Keratinocyte (primary cell): ENCODE results near the gene BCAS1. TPM values are rescaled to one million over a fixed set of nuclear protein-coding genes. Genes with fewer than 3 reads are reported as not detected.

ENCODE experiments used
- DNase-seq: peaks from one replicate; pipeline ENCODE4 v3.0.0-alpha.2; 2011; ENCODE audit warnings: low read depth, missing footprints, low spot score
- FAIRE-seq: peaks from 2 replicates; lab custom pipeline; 2011; peaks lifted over from hg19 to GRCh38; lab: Jason Lieb, UNC
- H2AFZ ChIP-seq: 2 replicates; pipeline ENCODE4 v1.6.0; 2012; ENCODE audit warnings: low read length, control low read depth, inconsistent platforms; ENCODE audit not compliant: control insufficient read depth
- H3K27ac ChIP-seq: 2 replicates; pipeline ENCODE4 v1.5.1; 2011; ENCODE audit warnings: low read length; ENCODE audit not compliant: control insufficient read depth, insufficient read depth
- H3K27me3 ChIP-seq: 3 replicates; pipeline ENCODE4 v1.6.0; 2011; ENCODE audit warnings: low read length; ENCODE audit not compliant: control insufficient read depth, insufficient read depth; ENCODE audit errors: extremely low read depth
- H3K36me3 ChIP-seq, 2 experiments: 2 replicates in 1 of 2; 3 replicates in 1 of 2; pipeline ENCODE4 v1.5.1; 2011; ENCODE audit warnings: low read length in 2 of 2, mild to moderate bottlenecking in 1 of 2; ENCODE audit not compliant: control insufficient read depth in 2 of 2, insufficient read depth in 2 of 2; ENCODE audit errors: extremely low read depth in 1 of 2
- H3K4me1 ChIP-seq: 3 replicates; pipeline ENCODE4 v1.5.1; 2011; ENCODE audit warnings: low read length; ENCODE audit not compliant: control insufficient read depth, insufficient read depth; ENCODE audit errors: extremely low read depth
- H3K4me2 ChIP-seq: 3 replicates; pipeline ENCODE4 v1.6.0; 2011; ENCODE audit warnings: low read depth, low read length; ENCODE audit not compliant: control insufficient read depth, insufficient read depth; ENCODE audit errors: extremely low read depth
- H3K4me3 ChIP-seq, 3 experiments: fragments of 200-600 bp in 1 of 3; sonication (generic) in 1 of 3; 2 replicates in 2 of 3; 3 replicates in 1 of 3; pipeline ENCODE4 v1.5.1; 2011 to 2016; ENCODE audit warnings: low read length in 3 of 3, mild to moderate bottlenecking in 3 of 3, control low read depth in 2 of 3, inconsistent platforms in 1 of 3, low read depth in 1 of 3, mixed read lengths in 1 of 3, mixed run types in 1 of 3, moderate library complexity in 1 of 3; ENCODE audit not compliant: control insufficient read depth in 2 of 3, insufficient read depth in 2 of 3; ENCODE audit errors: extremely low read depth in 1 of 3
- H3K79me2 ChIP-seq: 2 replicates; pipeline ENCODE4 v1.6.0; 2012; ENCODE audit warnings: low read length; ENCODE audit not compliant: control insufficient read depth, insufficient read depth
- H3K9ac ChIP-seq: 3 replicates; pipeline ENCODE4 v1.6.0; 2011; ENCODE audit warnings: low read length; ENCODE audit not compliant: control insufficient read depth, insufficient read depth; ENCODE audit errors: extremely low read depth
- H3K9me1 ChIP-seq: 3 replicates; pipeline ENCODE4 v1.6.0; 2011; ENCODE audit warnings: low read length; ENCODE audit not compliant: control insufficient read depth, insufficient read depth; ENCODE audit errors: extremely low read depth
- H3K9me3 ChIP-seq: 2 replicates; pipeline ENCODE4 v1.5.1; 2012; ENCODE audit warnings: low read depth, low read length; ENCODE audit not compliant: control insufficient read depth
- H4K20me1 ChIP-seq: 3 replicates; pipeline ENCODE4 v1.6.0; 2011; ENCODE audit warnings: low read length; ENCODE audit not compliant: control insufficient read depth, insufficient read depth; ENCODE audit errors: extremely low read depth
- EZH2 ChIP-seq: IDR thresholded peaks from one replicate; pipeline ENCODE4 v1.6.1; 2012; ENCODE audit warnings: inconsistent platforms, mild to moderate bottlenecking, low read length, moderate library complexity
- dilution Hi-C: fragments of 300-500 bp; cut with MboI; formaldehyde crosslinking; loops from one replicate; pipeline ENCODE4 v1.7.0; 2020; ENCODE audit warnings: low sequenced_read_pairs; ENCODE audit not compliant: extremely low pct_ligation_motif_present
- polyA plus RNA-seq, 5 experiments: library from polyadenylated mRNA; depleted of rRNA in 3 of 5; stranded (reverse) in 3 of 5; stranded (forward) in 1 of 5; unstranded in 1 of 5; fragments of >200 nt; gene quantifications; 1 replicate in 1 of 5; 2 replicates in 3 of 5; 3 replicates in 1 of 5; pipeline versions ENCODE4 v1.2.1 to v1.2.3, GENCODE V29; 2011 to 2012; ENCODE audit warnings: missing spikeins in 2 of 5, low read depth in 1 of 5, low replicate concordance in 1 of 5
- TF ChIP-seq, protein P1 (sequence below), 3 experiments: IDR thresholded peaks in 1 of 3; conservative IDR thresholded peaks in 1 of 3; optimal IDR thresholded peaks in 1 of 3; 2 replicates in 2 of 3; 3 replicates in 1 of 3; pipeline versions ENCODE3 to v1.5.1; 2011; ENCODE audit warnings: low read length in 3 of 3, mild to moderate bottlenecking in 3 of 3, moderate library complexity in 2 of 3, control low read depth in 1 of 3, inconsistent platforms in 1 of 3; ENCODE audit not compliant: insufficient read depth in 2 of 3; ENCODE audit errors: extremely low read depth in 1 of 3

BCAS1 gene
- polyA plus RNA-seq, 1 donor (not counting 4 experiments of a cell fraction or from before 2014, with no cell fraction given): not detected

DNA sequence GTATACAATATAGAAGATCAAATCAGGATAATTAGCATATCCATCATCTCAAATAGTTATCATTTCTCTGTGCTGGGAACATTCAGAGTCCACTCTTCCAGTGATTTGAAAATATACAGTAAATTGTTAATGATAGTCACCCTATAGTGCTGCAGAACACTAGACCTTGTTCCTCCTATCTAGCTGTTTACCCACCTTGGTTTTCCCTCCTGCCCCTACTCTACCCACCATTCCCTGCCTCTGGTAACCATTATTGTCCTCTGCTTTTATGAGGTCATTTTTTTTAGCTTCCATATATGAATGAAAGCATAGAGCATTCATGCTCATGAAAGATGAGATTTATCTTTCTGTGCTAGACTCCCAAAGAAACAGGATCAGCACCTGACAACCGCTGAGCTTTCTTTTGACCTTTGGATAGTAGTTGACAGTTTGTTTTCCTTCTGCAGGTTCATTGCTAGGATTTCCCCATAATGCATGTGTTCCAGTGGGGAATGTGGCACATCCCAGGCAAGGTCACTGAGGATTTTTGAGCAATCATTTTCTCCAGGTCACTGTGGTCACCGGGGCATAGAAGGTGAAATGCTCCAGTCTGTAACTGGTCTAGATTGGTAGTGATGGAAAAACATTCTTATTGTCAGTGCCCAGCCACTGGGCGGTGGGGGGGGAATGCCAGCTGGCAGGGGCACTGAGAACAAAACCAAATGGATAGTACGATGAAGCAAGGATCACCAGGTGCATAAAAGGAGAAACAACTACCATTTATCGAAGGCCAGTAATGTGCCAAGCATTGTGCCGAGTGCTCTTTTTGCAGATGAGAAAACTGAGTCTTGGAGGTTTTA, 33.6 kb upstream of the BCAS1 start:
- Histone ChIP-seq H3K27ac (no peak overlapping the region), H3K27me3 (no peaks in the 10 kb centered on the region), H3K4me1 (peaks cover 36% of the 10 kb centered on the region), H4K20me1 (no peaks in the 10 kb centered on the region), H3K9ac (no peak overlapping the region), H3K36me3 (no peaks in the 10 kb centered on the region), H3K79me2 (no peaks in the 10 kb centered on the region), H3K4me2 (no peak overlapping the region), H3K4me3 (no peak overlapping the region), H3K9me3 (no peaks in the 10 kb centered on the region), H2AFZ (no peak overlapping the region), H3K9me1 (no peaks in the 10 kb centered on the region)
- FAIRE-seq: no peak
- TF ChIP-seq, protein P1, sequence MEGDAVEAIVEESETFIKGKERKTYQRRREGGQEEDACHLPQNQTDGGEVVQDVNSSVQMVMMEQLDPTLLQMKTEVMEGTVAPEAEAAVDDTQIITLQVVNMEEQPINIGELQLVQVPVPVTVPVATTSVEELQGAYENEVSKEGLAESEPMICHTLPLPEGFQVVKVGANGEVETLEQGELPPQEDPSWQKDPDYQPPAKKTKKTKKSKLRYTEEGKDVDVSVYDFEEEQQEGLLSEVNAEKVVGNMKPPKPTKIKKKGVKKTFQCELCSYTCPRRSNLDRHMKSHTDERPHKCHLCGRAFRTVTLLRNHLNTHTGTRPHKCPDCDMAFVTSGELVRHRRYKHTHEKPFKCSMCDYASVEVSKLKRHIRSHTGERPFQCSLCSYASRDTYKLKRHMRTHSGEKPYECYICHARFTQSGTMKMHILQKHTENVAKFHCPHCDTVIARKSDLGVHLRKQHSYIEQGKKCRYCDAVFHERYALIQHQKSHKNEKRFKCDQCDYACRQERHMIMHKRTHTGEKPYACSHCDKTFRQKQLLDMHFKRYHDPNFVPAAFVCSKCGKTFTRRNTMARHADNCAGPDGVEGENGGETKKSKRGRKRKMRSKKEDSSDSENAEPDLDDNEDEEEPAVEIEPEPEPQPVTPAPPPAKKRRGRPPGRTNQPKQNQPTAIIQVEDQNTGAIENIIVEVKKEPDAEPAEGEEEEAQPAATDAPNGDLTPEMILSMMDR (optimal IDR thresholded peaks at IDR 0.05 in 1 of 3, IDR thresholded peaks at IDR 0.05 in 1 of 3, conservative IDR thresholded peaks at IDR 0.05 in 1 of 3; ENCODE audit: extremely low read depth in 1 of 3, insufficient read depth in 2 of 3, low read length in 3 of 3): no peak
- no peak for TF ChIP-seq EZH2
- no peak for DNase-seq
- dilution Hi-C loops: no loop called here

DNA sequence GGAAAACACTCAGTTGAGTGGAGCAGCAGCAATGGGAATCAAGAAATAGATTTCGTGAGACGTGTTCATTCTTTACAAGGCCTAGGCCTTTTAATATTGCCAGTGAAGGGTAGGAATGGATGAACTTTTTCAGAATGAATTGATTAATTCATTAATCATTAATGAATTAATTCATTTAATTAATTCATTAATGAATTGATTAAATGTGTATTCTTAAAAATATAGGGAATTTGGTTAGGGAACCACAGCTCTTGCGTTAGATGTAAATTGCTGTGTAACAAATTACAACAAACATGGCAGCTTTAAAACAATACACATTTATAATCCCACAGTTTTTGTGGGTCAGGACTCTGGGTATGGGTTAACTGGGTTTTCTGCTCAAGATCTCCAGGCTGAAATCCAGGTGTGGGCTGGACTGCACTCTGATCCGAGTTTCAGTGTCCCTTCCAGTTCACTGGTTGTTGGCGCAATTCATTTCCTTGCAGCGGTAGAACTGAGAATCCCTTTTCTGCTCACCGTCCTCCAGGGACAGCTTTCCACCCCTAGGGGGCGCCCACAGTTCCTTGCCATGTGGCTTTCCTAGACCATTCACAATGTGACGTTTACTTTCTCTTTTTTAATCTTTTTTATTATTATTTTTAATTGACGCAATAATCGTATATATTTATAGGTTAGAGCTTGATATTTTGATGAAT, 32.8 kb upstream of the BCAS1 start:
- DNase-seq (no peak), FAIRE-seq (no peak)
- dilution Hi-C loops: no loop called here
- H3K9ac ChIP-seq: no peak overlapping the region
- no peak overlapping the region for H3K4me2 ChIP-seq
- no peaks in the 10 kb centered on the region for H3K9me1 ChIP-seq
- no peak overlapping the region for H3K4me3 ChIP-seq
- no peaks in the 10 kb centered on the region for H3K9me3 ChIP-seq
- no peaks in the 10 kb centered on the region for H3K36me3 ChIP-seq
- no peak for TF ChIP-seq EZH2
- TF ChIP-seq, protein P1 (optimal IDR thresholded peaks at IDR 0.05 in 1 of 3, IDR thresholded peaks at IDR 0.05 in 1 of 3, conservative IDR thresholded peaks at IDR 0.05 in 1 of 3; ENCODE audit: extremely low read depth in 1 of 3, insufficient read depth in 2 of 3, low read length in 3 of 3): peak; percentile 68 to 77 (median 69)
- no peaks in the 10 kb centered on the region for H4K20me1 ChIP-seq
- no peaks in the 10 kb centered on the region for H3K27me3 ChIP-seq
- H3K79me2 ChIP-seq: no peaks in the 10 kb centered on the region
- H3K4me1 ChIP-seq: peaks cover 36% of the 10 kb centered on the region
- H3K27ac ChIP-seq: no peak overlapping the region
- no peak overlapping the region for H2AFZ ChIP-seq
